Colonic mucosa (tissue), 4 donors: ENCODE results near the gene EIF2AK3. TPM values are rescaled to one million over a fixed set of nuclear protein-coding genes. Genes with fewer than 3 reads are reported as not detected.

ENCODE experiments used
- DNase-seq: peaks from one replicate; pipeline ENCODE4 v3.0.0-alpha.2; 2020
- H3K27ac ChIP-seq: fragments of 200-600 bp; one replicate; pipeline ENCODE4 v1.8.0; 2021
- H3K27me3 ChIP-seq: fragments of 200-600 bp; one replicate; pipeline ENCODE4 v1.8.0; 2021
- H3K36me3 ChIP-seq: fragments of 200-600 bp; one replicate; pipeline ENCODE4 v1.8.0; 2021
- H3K4me1 ChIP-seq: fragments of 200-600 bp; one replicate; pipeline ENCODE4 v1.8.0; 2021; ENCODE audit warnings: mild to moderate bottlenecking
- H3K4me3 ChIP-seq: fragments of 200-600 bp; one replicate; pipeline ENCODE4 v1.8.0; 2021
- H3K9ac ChIP-seq, 2 donors: one replicate each; pipeline ENCODE4 v1.7.0; 2013; ENCODE audit warnings: control low read depth in 2 of 2, low read depth in 2 of 2, low read length in 2 of 2
- H3K9me3 ChIP-seq: fragments of 200-600 bp; one replicate; pipeline ENCODE4 v1.8.0; 2021
- CTCF ChIP-seq: fragments of 200-600 bp; IDR thresholded peaks from one replicate; pipeline ENCODE4 v1.8.0; 2022; ENCODE audit warnings: antibody characterized with exemption, mild to moderate bottlenecking
- intact Hi-C: fragments of 100-400 bp; cut with DNase I; formaldehyde crosslinking; loops from one replicate; pipeline ENCODE4 v1.14.1; 2022
- total RNA-seq, 2 donors: library from RNA; stranded (reverse); fragmentation: NEBNext Ultra II Directional in 1 of 2; extraction: Animal tissue kit (Norgen Biotek cat#: 25700) in 1 of 2; gene quantifications; one replicate each; pipeline ENCODE4 v1.2.1, GENCODE V29; 2021
- donor health status: healthy.
- donor health status: DM: no; HTN: no; CAD: no.
- donor health status: DM: no; HTN: no; CAD: no.

The EIF2AK3 gene
- total RNA-seq, 2 donors from 2014 or later: 23.0 to 38.3 TPM

- Histone ChIP-seq H3K4me1 (no peaks in the 10 kb centered on the region), H3K27ac (no peak overlapping the region), H3K4me3 (no peak overlapping the region), H3K27me3 (no peaks in the 10 kb centered on the region), H3K36me3 (peaks cover 7% of the 10 kb centered on the region), H3K9me3 (no peaks in the 10 kb centered on the region), H3K9ac (no peak overlapping the region)
- no peak for DNase-seq
- TF ChIP-seq CTCF: no peak
- intact Hi-C loops: no loop called here
Measured at GRCh38 chr2:88614497-88615157, 12.6 kb downstream of the EIF2AK3 start.

GRCh38 chr2:88613921-88614320 lies 13.3 kb downstream of the EIF2AK3 start:
- intact Hi-C loops: no loop called here
- Histone ChIP-seq H3K4me1 (no peaks in the 10 kb centered on the region), H3K9ac (no peak overlapping the region), H3K27me3 (no peaks in the 10 kb centered on the region), H3K9me3 (no peaks in the 10 kb centered on the region), H3K4me3 (no peak overlapping the region), H3K36me3 (peaks cover 7% of the 10 kb centered on the region), H3K27ac (no peak overlapping the region)
- no peak for TF ChIP-seq CTCF
- DNase-seq: no peak

GRCh38 chr2:88608184-88608583 lies 19.1 kb downstream of the EIF2AK3 start:
- no peak overlapping the region for H3K9ac ChIP-seq
- H3K27ac ChIP-seq: no peak overlapping the region
- no peaks in the 10 kb centered on the region for H3K36me3 ChIP-seq
- intact Hi-C loops: no loop called here
- H3K4me3 ChIP-seq: no peak overlapping the region
- TF ChIP-seq CTCF: no peak
- no peaks in the 10 kb centered on the region for H3K27me3 ChIP-seq
- H3K9me3 ChIP-seq: no peaks in the 10 kb centered on the region
- no peak for DNase-seq
- no peaks in the 10 kb centered on the region for H3K4me1 ChIP-seq

GRCh38 chr2:88607416-88607815 lies 19.8 kb downstream of the EIF2AK3 start:
- DNase-seq: no peak
- Histone ChIP-seq H3K4me1 (no peaks in the 10 kb centered on the region), H3K27me3 (no peaks in the 10 kb centered on the region), H3K4me3 (no peak overlapping the region), H3K9me3 (no peaks in the 10 kb centered on the region), H3K9ac (no peak overlapping the region), H3K36me3 (no peaks in the 10 kb centered on the region), H3K27ac (no peak overlapping the region)
- intact Hi-C loops: no loop called here
- TF ChIP-seq CTCF: no peak

- no peak overlapping the region for H3K4me3 ChIP-seq
- no peak for TF ChIP-seq CTCF
- intact Hi-C loops: no loop called here
- H3K9ac ChIP-seq: no peak overlapping the region
- H3K27me3 ChIP-seq: no peaks in the 10 kb centered on the region
- no peaks in the 10 kb centered on the region for H3K36me3 ChIP-seq
- H3K4me1 ChIP-seq: no peaks in the 10 kb centered on the region
- DNase-seq: no peak
- no peak overlapping the region for H3K27ac ChIP-seq
- no peaks in the 10 kb centered on the region for H3K9me3 ChIP-seq
Measured at GRCh38 chr2:88606371-88607030, 20.8 kb downstream of the EIF2AK3 start.
